ENCODE results near the gene FZD10. TPM values are rescaled to one million over a fixed set of nuclear protein-coding genes. Genes with fewer than 3 reads are reported as not detected.

Gene FZD10
- total RNA-seq, 1 experiment from 2014 or later: not detected

DNA sequence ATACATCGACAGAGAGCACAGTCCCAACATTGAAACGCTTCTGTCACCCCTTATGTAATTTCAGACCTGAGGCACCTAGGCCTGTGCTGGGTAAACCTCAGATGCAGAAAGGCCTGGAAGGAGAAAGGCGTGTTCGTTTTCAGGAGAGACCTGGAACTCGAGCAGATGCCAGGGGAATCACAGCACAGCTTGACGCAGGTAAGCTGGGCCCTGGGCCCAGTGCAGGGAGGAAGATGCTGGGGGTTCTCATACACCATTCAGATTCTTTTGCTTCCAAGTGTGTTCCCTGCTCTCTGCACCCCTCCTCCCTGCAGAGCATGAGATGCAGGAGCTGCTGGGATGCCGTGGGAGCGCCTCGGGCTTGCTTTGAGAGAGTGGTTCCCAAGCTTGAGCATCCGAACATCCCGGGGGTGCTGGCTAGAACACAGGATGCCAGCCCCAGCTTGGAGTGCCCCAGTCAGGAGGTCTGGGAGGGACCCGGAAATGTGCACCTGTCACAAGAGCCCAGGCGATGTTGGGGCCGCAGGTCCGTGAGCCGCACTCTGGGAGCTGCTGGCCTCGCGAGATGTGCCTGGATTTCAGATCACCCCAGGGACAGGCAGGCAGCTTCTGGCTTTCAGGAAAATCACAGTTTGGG is 35.9 kb downstream of the FZD10 start:
- H3K9me2 ChIP-seq (ENCODE audit: insufficient read depth): no peaks in the 10 kb centered on the region
- ChIA-PET RAD21 (ENCODE audit: low non-redundant PET in 1 of 2, low total read pairs in 2 of 2, uncharacterized antibody in 2 of 2, unreplicated experiment in 2 of 2) (no interaction called here), CTCF (no interaction called here), POLR2A (no interaction called here)
- H3K9me3 ChIP-seq (ENCODE audit: control insufficient read depth in 1 of 2, insufficient read depth in 1 of 2, low read depth in 1 of 2, low read length in 2 of 2): peaks cover 0 to 11% of the 10 kb centered on the region in 2 experiments; a peak in 2 of 4 replicates
- no peak overlapping the region for H3K27ac ChIP-seq (ENCODE audit: low read depth, low read length)
- H3K4me2 ChIP-seq (ENCODE audit: low read length): no peak overlapping the region
- H2AFZ ChIP-seq (ENCODE audit: low read depth, low read length, poor library complexity, severe bottlenecking): no peak overlapping the region
- intact Hi-C loops (cut with micrococcal nuclease): no loop called here
- H3K79me2 ChIP-seq (ENCODE audit: insufficient read depth, low read length): no peaks in the 10 kb centered on the region
- H4K20me1 ChIP-seq (ENCODE audit: insufficient read depth): no peaks in the 10 kb centered on the region
- no peak overlapping the region for H3K9ac ChIP-seq (ENCODE audit: low read length)
- DNase-seq (ENCODE audit: low read depth, low spot score): no peak
- BruUV-seq (replicated peaks): no TSS peak
- no peak overlapping the region for H3K4me3 ChIP-seq (replicated peaks in 1 of 2; ENCODE audit: low read depth in 1 of 2, low read length in 2 of 2)
- no peaks in the 10 kb centered on the region for H3K4me1 ChIP-seq (ENCODE audit: control insufficient read depth in 1 of 2, insufficient read depth in 2 of 2, low read length in 2 of 2)
- no peak for ATAC-seq
- H3K27me3 ChIP-seq (ENCODE audit: insufficient read depth, low read length): no peaks in the 10 kb centered on the region
- TF ChIP-seq ZFX (IDR thresholded peaks at IDR 0.05) (no peak), SP1 (IDR thresholded peaks at IDR 0.05; ENCODE audit: low read depth) (no peak), YY1 (IDR thresholded peaks at IDR 0.05; ENCODE audit: extremely low read depth, insufficient replicate concordance, low read depth, low read length) (no peak), EZH2 (IDR thresholded peaks at IDR 0.05) (no peak)
- TF ChIP-seq, protein P1, sequence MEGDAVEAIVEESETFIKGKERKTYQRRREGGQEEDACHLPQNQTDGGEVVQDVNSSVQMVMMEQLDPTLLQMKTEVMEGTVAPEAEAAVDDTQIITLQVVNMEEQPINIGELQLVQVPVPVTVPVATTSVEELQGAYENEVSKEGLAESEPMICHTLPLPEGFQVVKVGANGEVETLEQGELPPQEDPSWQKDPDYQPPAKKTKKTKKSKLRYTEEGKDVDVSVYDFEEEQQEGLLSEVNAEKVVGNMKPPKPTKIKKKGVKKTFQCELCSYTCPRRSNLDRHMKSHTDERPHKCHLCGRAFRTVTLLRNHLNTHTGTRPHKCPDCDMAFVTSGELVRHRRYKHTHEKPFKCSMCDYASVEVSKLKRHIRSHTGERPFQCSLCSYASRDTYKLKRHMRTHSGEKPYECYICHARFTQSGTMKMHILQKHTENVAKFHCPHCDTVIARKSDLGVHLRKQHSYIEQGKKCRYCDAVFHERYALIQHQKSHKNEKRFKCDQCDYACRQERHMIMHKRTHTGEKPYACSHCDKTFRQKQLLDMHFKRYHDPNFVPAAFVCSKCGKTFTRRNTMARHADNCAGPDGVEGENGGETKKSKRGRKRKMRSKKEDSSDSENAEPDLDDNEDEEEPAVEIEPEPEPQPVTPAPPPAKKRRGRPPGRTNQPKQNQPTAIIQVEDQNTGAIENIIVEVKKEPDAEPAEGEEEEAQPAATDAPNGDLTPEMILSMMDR (IDR thresholded peaks at IDR 0.05 in 2 of 3, conservative IDR thresholded peaks at IDR 0.05 in 1 of 3; ENCODE audit: borderline replicate concordance in 1 of 3, insufficient read depth in 1 of 3, low read depth in 2 of 3, low read length in 2 of 3): no peak
- H3K36me3 ChIP-seq (ENCODE audit: control insufficient read depth in 1 of 2, insufficient read depth in 2 of 2, low read length in 2 of 2): no peaks in the 10 kb centered on the region

DNA sequence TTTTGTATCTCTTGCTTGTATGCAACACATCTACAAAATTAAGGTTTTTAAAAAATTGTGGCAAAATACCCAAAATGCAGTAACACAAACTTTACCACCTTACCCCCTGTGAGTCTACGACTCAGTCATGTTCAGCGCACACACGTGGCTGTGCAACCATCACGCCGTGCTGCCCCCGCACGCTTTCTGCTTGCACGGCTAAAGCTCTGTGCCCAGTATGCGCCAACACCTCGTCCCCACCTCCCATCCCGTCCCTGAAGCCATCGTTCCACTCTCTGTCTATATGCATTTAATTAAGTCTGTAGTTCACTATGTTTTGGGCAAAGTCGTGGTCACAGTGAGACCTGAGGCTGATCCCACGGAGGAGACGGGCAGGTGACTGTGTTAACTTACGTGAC is 36.4 kb downstream of the FZD10 start:
- POLR2A ChIA-PET: no interaction called here
- BruUV-seq (replicated peaks): no TSS peak

More for the DNA sequence above, 36.4 kb downstream of the FZD10 start:
- H3K79me2 ChIP-seq (ENCODE audit: insufficient read depth, low read length): no peaks in the 10 kb centered on the region
- DNase-seq (ENCODE audit: low read depth, low spot score) (no peak), ATAC-seq (no peak)
- H3K9ac ChIP-seq (ENCODE audit: low read length): no peak overlapping the region
- H3K4me1 ChIP-seq (ENCODE audit: control insufficient read depth in 1 of 2, insufficient read depth in 2 of 2, low read length in 2 of 2): no peaks in the 10 kb centered on the region
- no peak for TF ChIP-seq EGR1 (IDR thresholded peaks at IDR 0.05; ENCODE audit: low read depth)
- intact Hi-C loops (cut with micrococcal nuclease): no loop called here
- no peaks in the 10 kb centered on the region for H3K9me2 ChIP-seq (ENCODE audit: insufficient read depth)
- H3K27me3 ChIP-seq (ENCODE audit: insufficient read depth, low read length): no peaks in the 10 kb centered on the region
- H3K36me3 ChIP-seq (ENCODE audit: control insufficient read depth in 1 of 2, insufficient read depth in 2 of 2, low read length in 2 of 2): no peaks in the 10 kb centered on the region
- no peak overlapping the region for H2AFZ ChIP-seq (ENCODE audit: low read depth, low read length, poor library complexity, severe bottlenecking)
- H4K20me1 ChIP-seq (ENCODE audit: insufficient read depth): no peaks in the 10 kb centered on the region
- CTCF ChIA-PET: no interaction called here
- H3K4me2 ChIP-seq (ENCODE audit: low read length): no peak overlapping the region
- no peak overlapping the region for H3K4me3 ChIP-seq (replicated peaks in 1 of 2; ENCODE audit: low read depth in 1 of 2, low read length in 2 of 2)
- RAD21 ChIA-PET (ENCODE audit: low non-redundant PET in 1 of 2, low total read pairs in 2 of 2, uncharacterized antibody in 2 of 2, unreplicated experiment in 2 of 2): no interaction called here
- peaks cover 0 to 11% of the 10 kb centered on the region in 2 experiments; a peak in 2 of 4 replicates for H3K9me3 ChIP-seq (ENCODE audit: control insufficient read depth in 1 of 2, insufficient read depth in 1 of 2, low read depth in 1 of 2, low read length in 2 of 2)
- no peak overlapping the region for H3K27ac ChIP-seq (ENCODE audit: low read depth, low read length)

Data from HCT116 (cell line).